Cortex of kidney (tissue), 1 donor: ENCODE data around the gene TNKS1BP1.
A peak's percentile ranks its signal among the peaks of the same experiment; 100 is the strongest.
"Not testable (repeated sequence)": the region's sequence is repeated elsewhere in the genome, so short reads cannot be mapped to it uniquely, and the experiment has no call there.

Source experiments
- DNase-seq: peaks from one replicate; lab custom pipeline; 2025; lab: John Stamatoyannopoulos, UW

Gene TNKS1BP1

GRCh38 chr11:57324886-57325734 is at the start of gene TNKS1BP1:
TNKS1BP1 (minus strand) TSS chr11:57324952; CDS start chr11:57321885, 3,067 bp downstream.
- DNase-seq = peak; percentile 50

DNA sequence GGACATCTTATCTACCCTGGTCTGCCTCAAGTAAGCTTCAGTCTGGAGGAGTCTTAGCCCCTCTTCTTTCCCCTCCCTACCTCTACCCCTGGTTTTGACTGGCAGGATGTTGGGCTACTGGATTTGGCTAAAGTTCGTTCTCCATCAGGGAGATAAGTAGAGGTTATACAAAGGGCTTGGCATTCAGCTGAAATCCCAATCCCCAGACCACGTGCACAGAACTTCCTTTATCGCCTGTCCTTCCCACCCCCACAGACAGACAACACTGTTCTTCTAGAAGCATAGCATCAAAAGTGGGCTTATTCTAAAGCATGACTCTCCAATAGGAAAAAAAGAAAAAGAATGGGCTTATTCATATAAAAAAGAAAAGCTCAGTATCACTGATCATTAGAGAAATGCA is 48.4 kb upstream of the TNKS1BP1 start:
- DNase-seq = no peak

DNA sequence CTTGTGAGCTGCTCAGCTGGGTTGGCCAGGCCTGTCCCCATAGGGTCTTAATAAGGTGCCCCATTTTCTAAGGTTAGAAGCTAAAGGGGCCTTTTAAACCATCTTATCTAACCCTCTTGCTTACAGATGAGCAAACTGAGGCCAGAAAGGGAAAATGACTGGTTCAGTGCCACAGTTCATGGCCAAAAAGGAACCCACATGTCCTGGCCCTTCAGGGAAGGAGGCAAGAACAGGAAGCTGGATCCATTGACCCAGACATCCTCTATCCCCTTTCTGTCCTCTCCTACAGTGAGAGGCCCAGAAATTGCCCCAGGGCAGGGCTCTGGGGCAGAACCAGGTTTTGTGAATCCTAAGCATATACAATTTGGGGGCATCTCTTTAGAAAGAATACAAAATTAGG is 46.2 kb upstream of the TNKS1BP1 start:
- DNase-seq = no peak

GRCh38 chr11:57370251-57370650 is 45.5 kb upstream of the TNKS1BP1 start:
- DNase-seq = no peak

DNA sequence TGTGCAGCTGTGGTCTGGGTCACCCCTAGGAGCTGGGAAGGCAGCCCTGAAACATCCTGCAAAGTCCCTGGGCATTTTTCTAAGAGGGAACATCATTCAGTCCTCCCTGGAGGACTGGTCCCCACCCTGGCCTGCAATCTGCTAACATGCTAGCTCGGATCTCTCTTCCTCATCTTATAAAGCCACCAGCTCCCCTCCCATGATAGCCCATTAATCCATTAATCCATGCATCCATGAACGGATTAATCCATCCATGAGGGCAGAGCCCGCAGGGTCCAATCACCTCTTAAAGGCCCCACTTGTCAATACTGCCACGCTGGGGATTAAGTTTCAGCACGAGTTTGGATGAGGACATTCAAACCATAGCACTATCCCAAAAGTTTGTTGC is 44.1 kb upstream of the TNKS1BP1 start:
- DNase-seq = no peak

DNA sequence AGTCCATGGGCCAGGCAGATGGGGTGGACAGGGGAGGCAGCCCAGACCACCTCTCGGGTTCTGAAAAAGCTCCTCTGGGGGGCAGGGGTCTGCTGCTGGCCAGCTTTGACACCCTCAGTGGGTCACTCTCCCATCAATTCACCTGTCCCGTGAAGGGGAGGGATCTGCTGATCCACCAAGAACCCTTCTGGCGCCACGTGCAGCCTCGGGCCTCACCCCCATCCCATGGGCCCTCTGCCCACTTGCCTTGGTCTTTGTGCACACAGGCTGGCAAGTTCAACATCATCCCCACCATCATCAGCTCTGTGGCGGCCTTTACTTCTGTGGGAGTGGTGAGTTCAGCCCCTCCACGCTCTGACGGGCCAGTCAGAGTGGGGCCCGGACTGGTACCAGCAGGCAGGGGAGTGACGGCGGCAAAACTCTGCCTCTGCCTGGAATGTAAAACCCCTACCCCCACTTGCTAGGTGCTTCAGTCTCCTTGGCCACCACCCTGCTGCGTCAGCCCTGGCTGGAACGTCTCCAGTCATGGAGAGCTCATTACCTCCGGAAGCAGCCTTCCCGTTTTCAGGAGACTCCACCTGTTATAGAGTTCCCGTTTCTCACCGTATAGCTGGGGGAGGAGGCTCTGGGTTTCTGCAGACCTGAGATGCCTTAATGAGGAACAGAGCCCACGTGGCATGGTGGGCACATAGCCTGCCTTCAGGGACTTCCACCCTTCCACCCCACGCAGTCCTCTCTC is 43.5 kb upstream of the TNKS1BP1 start:
- no peak for DNase-seq

DNA sequence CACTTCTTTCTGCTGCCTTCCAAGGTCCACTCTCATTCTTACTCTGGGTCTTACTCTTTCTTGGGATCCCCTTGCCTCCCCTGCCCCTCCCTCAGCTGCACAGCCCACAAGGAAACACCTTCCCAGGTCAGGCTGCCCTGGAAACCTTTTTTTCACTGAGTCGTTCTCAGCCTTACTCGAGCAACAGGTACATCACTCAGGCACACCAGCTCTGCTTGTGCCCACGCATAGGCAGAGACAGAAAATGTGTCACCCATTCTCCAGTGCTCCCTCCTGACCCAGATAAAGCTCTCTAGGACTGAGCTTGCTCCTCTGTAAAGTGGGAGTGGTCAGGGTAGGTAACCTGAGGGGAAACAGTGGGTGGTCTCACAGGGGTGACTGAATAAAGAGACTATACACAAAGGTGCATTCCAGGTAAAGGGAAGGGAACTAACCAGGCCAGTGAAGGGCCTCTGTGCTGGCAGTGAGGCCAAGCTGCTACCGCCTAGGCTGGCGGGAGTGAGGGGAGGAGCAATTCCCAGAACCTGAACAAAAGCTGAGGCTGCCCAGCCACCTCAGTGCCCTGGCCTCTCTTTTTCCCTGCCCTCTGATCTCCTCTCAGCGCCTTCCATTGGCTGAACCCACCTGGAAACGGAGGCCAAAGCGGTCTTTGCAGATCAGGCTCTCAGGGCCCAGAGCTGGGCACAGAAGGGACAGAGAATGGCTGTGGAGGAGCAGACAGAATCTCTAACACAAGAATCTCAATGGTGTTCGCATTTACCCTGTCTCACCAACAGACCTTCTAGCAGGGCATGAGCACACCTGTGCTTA is 40.3 kb upstream of the TNKS1BP1 start:
- DNase-seq = no peak

GRCh38 chr11:57363131-57364080 is 38.7 kb upstream of the TNKS1BP1 start:
- DNase-seq = no peak

DNA sequence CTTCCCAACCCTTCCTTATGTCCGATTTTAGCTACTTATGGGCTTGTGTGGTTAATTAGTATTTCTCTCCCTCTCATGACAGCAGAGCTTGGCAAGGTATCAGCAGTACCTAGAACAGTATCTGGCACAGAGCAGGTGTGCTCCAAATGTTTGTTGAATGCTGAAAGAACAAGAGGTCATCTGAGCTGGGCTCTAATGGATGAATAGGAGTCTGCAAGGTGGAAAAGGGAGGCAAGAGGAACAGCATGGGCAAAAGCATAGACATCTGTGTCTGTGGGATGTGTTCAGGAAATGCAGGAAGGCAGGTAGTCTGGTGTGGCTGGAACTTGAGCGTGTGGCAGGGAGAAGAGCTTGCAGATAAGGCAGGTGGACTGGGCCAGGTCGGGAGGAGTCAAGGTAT is 37.2 kb upstream of the TNKS1BP1 start:
- no peak for DNase-seq

GRCh38 chr11:57361420-57361819 is 36.7 kb upstream of the TNKS1BP1 start:
- DNase-seq = not testable (repeated sequence)

GRCh38 chr11:57360991-57361390 is 36.2 kb upstream of the TNKS1BP1 start:
- DNase-seq = no peak

GRCh38 chr11:57359896-57360690 is 35.3 kb upstream of the TNKS1BP1 start:
- no peak for DNase-seq

- no peak for DNase-seq
Measured at GRCh38 chr11:57359396-57359795, 34.6 kb upstream of the TNKS1BP1 start.

- DNase-seq = no peak
Measured at GRCh38 chr11:57358991-57359390, 34.2 kb upstream of the TNKS1BP1 start.

GRCh38 chr11:57358543-57358961 is 33.8 kb upstream of the TNKS1BP1 start:
- no peak for DNase-seq

- DNase-seq = no peak
Measured at GRCh38 chr11:57357856-57358255, 33.1 kb upstream of the TNKS1BP1 start.

- no peak for DNase-seq
Measured at GRCh38 chr11:57357310-57357709, 32.6 kb upstream of the TNKS1BP1 start.

DNA sequence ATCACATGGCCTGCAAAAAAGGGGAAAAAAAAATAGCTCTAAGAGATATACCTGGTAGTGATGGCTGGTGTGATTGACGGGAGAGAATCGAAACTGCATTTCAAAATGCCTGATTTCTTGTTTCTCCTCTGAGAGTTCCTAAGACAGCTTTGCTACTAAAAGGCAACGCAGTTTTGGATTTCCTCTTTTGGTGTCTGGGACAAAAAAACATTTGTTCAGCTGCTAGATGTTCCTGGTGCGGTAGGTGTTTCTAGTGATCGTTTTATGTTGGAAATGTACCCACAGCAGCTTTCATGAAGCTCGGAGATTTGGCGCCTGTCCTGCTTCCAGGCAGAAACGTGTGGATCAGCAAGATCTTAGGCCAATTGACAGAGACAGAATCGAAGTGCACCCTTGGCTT is 31.5 kb upstream of the TNKS1BP1 start:
- no peak for DNase-seq

DNA sequence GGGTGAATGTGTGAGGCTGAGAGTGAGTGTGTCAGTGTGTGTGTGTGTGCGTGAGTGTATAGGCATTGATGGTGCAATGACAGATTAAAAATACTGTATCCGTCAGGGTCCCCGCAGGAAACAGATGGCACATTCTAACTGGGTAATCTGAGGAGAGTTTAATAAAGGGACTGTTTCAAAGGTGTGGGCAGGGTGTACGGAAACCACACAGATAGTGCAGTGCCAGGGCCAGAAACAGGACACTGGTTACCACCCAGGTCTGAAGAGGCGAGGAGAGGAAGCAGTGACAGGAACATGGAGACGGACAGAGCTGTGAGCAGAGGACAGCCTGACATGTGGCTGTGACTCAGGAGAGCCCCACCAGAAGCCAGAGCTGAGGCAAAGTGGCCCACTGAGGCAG is 29.9 kb upstream of the TNKS1BP1 start:
- no peak for DNase-seq

GRCh38 chr11:57353852-57354251 is 29.1 kb upstream of the TNKS1BP1 start:
- no peak for DNase-seq
